Natural killer cell treated with Interleukin-12 subunit alpha and Interleukin-12 subunit beta and Interleukin-15 and Interleukin-18, amount 100 ng/mL, for 72 hours (primary cell): Measurements from ENCODE around the gene CDH13. TPM values are rescaled to one million over a fixed set of nuclear protein-coding genes. Genes with fewer than 3 reads are reported as not detected.

Experiments used
- ATAC-seq, 2 donors: fragments of 150-1000 bp; cut with Tn5 transposase in 1 of 2; sonication (Bioruptor Pico), chemical (Tn5 transposase) in 1 of 2; 2 replicates each; pipeline ENCODE4 v1.10.0; 2021
- DNase-seq: peaks from one replicate; pipeline ENCODE4 v3.0.0; 2022; ENCODE audit warnings: low spot score
- H3K27ac Mint-ChIP-seq, 2 donors: 1 replicate in 1 of 2; 2 replicates in 1 of 2; pipeline ENCODE4 v1.8.0; 2022; ENCODE audit warnings: mixed read lengths in 2 of 2, mild to moderate bottlenecking in 1 of 2, moderate library complexity in 1 of 2
- H3K27me3 Mint-ChIP-seq, 2 donors: 1 replicate in 1 of 2; 2 replicates in 1 of 2; pipeline ENCODE4 v1.8.0; 2022; ENCODE audit warnings: mixed read lengths in 2 of 2
- H3K36me3 Mint-ChIP-seq: one replicate; pipeline ENCODE4 v1.8.0; 2022; ENCODE audit warnings: mixed read lengths
- H3K4me1 Mint-ChIP-seq, 2 donors: 1 replicate in 1 of 2; 2 replicates in 1 of 2; pipeline ENCODE4 v1.8.0; 2022; ENCODE audit warnings: low read depth in 2 of 2, mixed read lengths in 2 of 2, mild to moderate bottlenecking in 1 of 2
- H3K4me3 Mint-ChIP-seq: one replicate; pipeline ENCODE4 v1.8.0; 2022; ENCODE audit warnings: mixed read lengths
- H3K9me3 Mint-ChIP-seq: 2 replicates; pipeline ENCODE4 v1.8.0; 2022; ENCODE audit warnings: mixed read lengths
- total RNA-seq, 2 donors: library from RNA; stranded (reverse); gene quantifications; one replicate each; pipeline ENCODE4 v1.2.3, GENCODE V29; 2022

The CDH13 gene
- total RNA-seq, 2 donors from 2014 or later: not detected

- Mint-ChIP-seq H3K36me3 (peaks cover 4% of the 10 kb centered on the region), H3K4me1 (no peaks in the 10 kb centered on the region), H3K27ac (no peak overlapping the region), H3K27me3 (peaks cover 24 to 54% of the 10 kb centered on the region in 2 donors), H3K4me3 (no peak overlapping the region), H3K9me3 (no peaks in the 10 kb centered on the region)
- no peak for DNase-seq
- ATAC-seq: no peak
Observed at GRCh38 chr16:83248735-83249463, 622.1 kb downstream of the CDH13 start.

DNA sequence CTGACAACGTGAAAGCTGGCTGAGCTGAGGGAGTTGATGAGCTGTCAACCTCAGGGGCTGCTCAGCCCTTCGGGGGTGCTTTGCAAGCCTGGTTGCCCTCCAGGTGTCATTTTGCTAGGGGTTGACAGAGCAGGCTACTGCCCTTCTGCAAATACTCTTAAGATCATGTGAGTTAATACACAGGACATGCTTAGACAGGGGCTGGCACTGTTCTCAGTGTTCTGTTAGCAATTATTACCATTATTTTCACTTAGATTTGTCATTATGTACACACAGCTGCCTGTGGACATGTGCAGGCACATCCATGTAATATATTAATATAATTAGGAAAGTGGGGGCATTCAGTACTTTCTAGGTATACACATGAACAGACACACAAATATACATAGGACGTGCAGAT lies 626.8 kb downstream of the CDH13 start:
- DNase-seq (no peak), ATAC-seq (no peak)
- Mint-ChIP-seq H3K4me3 (no peak overlapping the region), H3K27me3 (peaks cover 17 to 51% of the 10 kb centered on the region in 2 donors), H3K36me3 (no peaks in the 10 kb centered on the region), H3K27ac (no peak overlapping the region), H3K9me3 (no peaks in the 10 kb centered on the region), H3K4me1 (no peaks in the 10 kb centered on the region)

DNA sequence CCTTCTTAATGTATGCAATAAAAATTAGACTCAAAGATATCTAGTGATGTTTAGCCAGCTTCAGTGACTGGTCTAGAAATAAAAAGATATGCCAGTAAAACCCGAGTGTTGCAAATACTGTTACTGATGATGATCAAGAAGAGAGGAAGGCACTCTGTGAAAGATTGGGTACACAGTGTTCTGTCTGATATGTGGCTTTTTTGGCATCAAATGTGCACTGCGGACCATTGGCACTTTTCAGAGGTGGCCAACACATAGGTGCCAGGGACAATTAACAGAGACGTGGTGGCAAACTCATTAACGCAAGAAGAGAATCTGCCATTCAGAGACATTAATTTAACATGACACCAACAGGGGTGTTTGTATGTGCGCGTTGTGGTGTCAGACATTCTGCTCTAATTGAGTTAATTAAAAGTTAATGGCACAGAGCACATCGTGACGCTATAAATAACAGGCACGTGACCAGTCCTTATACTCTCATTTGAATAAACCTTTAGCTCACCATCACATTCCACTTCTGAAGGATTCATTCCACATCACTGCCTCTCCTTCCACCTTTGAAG lies 631.7 kb downstream of the CDH13 start:
- ATAC-seq (no peak), DNase-seq (no peak)
- Mint-ChIP-seq H3K4me1 (no peaks in the 10 kb centered on the region), H3K27me3 (peaks cover 11 to 45% of the 10 kb centered on the region in 2 donors), H3K27ac (no peak overlapping the region), H3K9me3 (no peaks in the 10 kb centered on the region), H3K36me3 (no peaks in the 10 kb centered on the region), H3K4me3 (no peak overlapping the region)

DNA sequence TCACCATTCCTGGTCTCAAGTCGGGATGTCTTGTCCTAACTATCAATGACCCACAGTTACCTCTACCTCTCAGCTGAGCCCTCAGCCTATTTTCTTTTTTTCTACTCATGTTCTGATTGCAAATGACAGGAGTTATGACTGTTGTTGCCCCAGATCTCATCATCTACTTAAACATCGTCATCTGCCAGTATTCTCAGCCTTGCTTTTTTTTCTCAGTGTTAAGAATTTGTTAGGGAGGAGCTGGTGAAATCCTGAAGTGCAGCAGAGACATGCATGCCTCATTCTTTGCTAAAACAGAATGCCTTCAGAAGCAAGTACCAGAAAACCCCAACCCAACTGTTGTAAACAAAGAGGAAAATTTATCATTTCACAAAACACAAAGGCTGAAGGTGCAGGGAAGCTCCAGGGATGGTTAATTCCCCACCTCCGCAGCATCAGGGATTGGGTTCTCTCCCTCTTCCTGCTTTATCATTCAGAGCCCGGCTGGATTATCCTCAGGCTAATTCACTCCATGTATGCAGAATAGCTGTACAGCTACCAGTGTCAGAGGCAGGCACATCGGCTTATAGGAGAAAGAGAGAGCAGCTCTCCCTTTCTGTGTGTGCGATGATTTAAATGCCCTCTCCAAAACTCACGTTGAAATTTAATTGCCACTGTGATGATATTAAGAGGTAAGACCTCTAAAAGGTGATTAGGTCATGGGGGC lies 640.2 kb downstream of the CDH13 start:
- H3K27me3 Mint-ChIP-seq: peaks cover 22 to 60% of the 10 kb centered on the region in 2 donors
- DNase-seq (no peak), ATAC-seq (no peak)
- H3K4me3 Mint-ChIP-seq: no peak overlapping the region
- H3K4me1 Mint-ChIP-seq: no peaks in the 10 kb centered on the region
- H3K27ac Mint-ChIP-seq: no peak overlapping the region
- H3K36me3 Mint-ChIP-seq: no peaks in the 10 kb centered on the region
- H3K9me3 Mint-ChIP-seq: no peaks in the 10 kb centered on the region

GRCh38 chr16:83268169-83268568 lies 641.4 kb downstream of the CDH13 start:
- DNase-seq: no peak
- H3K36me3 Mint-ChIP-seq: no peaks in the 10 kb centered on the region
- H3K9me3 Mint-ChIP-seq: no peaks in the 10 kb centered on the region
- ATAC-seq: no peak
- no peak overlapping the region for H3K27ac Mint-ChIP-seq
- H3K27me3 Mint-ChIP-seq: peaks cover 22 to 58% of the 10 kb centered on the region in 2 donors
- H3K4me1 Mint-ChIP-seq: no peaks in the 10 kb centered on the region
- no peak overlapping the region for H3K4me3 Mint-ChIP-seq

DNA sequence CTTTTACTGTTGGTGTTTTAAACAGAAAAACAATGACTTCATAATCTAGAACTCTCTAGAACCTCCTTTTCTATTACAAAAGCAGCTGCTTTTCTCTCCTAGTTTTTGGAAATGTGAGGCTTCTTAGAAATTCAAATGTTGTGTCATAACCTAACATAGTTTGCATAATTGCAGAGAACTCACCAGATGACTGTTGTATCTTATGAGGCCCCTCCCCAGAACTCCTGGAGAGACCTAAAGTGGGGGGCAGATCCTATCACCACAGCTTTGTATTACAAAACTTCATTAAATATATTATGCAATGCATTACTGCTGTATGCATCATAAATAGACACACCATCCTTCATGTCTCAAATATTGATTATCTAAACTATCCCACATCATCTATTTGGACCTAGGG lies 642.3 kb downstream of the CDH13 start:
- Mint-ChIP-seq H3K9me3 (no peaks in the 10 kb centered on the region), H3K4me1 (no peaks in the 10 kb centered on the region), H3K27ac (no peak overlapping the region), H3K4me3 (no peak overlapping the region), H3K27me3 (peaks cover 22 to 60% of the 10 kb centered on the region in 2 donors), H3K36me3 (no peaks in the 10 kb centered on the region)
- no peak for DNase-seq
- no peak for ATAC-seq

DNA sequence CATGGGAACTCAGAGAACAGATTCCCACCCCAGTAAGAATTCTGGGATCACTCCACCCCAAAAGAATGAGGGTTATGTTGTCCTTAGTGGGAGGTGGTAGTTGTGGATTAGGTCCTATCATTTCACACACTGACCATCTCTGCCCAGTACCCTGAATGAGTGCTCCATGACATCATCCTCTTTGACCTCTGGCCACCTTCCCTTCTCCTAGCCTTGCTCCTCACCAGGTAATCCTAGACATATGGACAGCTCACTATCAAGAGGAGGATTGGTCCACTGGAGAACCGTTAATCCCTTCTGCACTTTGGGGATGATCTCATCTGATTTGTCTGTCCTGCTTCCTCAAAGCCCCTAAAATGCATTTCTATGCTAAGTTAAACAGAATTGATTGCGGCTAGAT lies 642.8 kb downstream of the CDH13 start:
- H3K4me1 Mint-ChIP-seq: no peaks in the 10 kb centered on the region
- H3K36me3 Mint-ChIP-seq: no peaks in the 10 kb centered on the region
- ATAC-seq: no peak

DNA sequence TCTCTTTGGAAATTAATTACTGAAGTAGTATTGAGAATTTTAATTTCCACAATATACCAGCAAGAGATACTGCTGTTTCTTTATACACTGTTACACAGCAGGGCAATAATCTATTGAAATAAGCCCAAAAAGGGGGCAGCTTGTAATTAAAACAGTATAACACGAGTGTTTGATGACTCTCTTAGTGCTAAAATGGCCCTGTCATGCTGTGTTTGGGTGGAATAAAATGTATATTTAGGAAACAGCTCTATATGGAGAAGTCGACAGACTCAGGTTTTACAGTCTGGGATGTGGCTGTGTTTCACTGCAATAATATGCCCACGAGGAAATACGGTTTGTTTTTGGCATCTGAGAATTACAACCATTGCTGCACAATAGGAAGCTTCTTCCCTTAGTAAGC lies 643.3 kb downstream of the CDH13 start:
- ATAC-seq (no peak), DNase-seq (no peak)
- H3K27ac Mint-ChIP-seq: no peak overlapping the region
- no peaks in the 10 kb centered on the region for H3K9me3 Mint-ChIP-seq
- H3K36me3 Mint-ChIP-seq: no peaks in the 10 kb centered on the region
- H3K4me1 Mint-ChIP-seq: no peaks in the 10 kb centered on the region
- H3K4me3 Mint-ChIP-seq: no peak overlapping the region
- H3K27me3 Mint-ChIP-seq: peaks cover 23 to 65% of the 10 kb centered on the region in 2 donors

More for the DNA sequence above, 642.8 kb downstream of the CDH13 start:
- H3K27ac Mint-ChIP-seq: no peak overlapping the region
- no peak for DNase-seq
- H3K9me3 Mint-ChIP-seq: no peaks in the 10 kb centered on the region
- H3K4me3 Mint-ChIP-seq: no peak overlapping the region
- peaks cover 22 to 63% of the 10 kb centered on the region in 2 donors for H3K27me3 Mint-ChIP-seq

- Mint-ChIP-seq H3K9me3 (no peaks in the 10 kb centered on the region), H3K27me3 (peaks cover 20 to 65% of the 10 kb centered on the region in 2 donors), H3K36me3 (no peaks in the 10 kb centered on the region), H3K4me1 (no peaks in the 10 kb centered on the region), H3K4me3 (no peak overlapping the region), H3K27ac (no peak overlapping the region)
- ATAC-seq: no peak
- DNase-seq: no peak
Observed at GRCh38 chr16:83270640-83271039, 643.9 kb downstream of the CDH13 start.

GRCh38 chr16:83271123-83271522 lies 644.4 kb downstream of the CDH13 start:
- H3K4me1 Mint-ChIP-seq: no peaks in the 10 kb centered on the region
- H3K9me3 Mint-ChIP-seq: no peaks in the 10 kb centered on the region
- H3K27me3 Mint-ChIP-seq: peaks cover 20 to 61% of the 10 kb centered on the region in 2 donors
- no peak overlapping the region for H3K27ac Mint-ChIP-seq
- no peaks in the 10 kb centered on the region for H3K36me3 Mint-ChIP-seq
- DNase-seq: no peak
- no peak for ATAC-seq
- no peak overlapping the region for H3K4me3 Mint-ChIP-seq

DNA sequence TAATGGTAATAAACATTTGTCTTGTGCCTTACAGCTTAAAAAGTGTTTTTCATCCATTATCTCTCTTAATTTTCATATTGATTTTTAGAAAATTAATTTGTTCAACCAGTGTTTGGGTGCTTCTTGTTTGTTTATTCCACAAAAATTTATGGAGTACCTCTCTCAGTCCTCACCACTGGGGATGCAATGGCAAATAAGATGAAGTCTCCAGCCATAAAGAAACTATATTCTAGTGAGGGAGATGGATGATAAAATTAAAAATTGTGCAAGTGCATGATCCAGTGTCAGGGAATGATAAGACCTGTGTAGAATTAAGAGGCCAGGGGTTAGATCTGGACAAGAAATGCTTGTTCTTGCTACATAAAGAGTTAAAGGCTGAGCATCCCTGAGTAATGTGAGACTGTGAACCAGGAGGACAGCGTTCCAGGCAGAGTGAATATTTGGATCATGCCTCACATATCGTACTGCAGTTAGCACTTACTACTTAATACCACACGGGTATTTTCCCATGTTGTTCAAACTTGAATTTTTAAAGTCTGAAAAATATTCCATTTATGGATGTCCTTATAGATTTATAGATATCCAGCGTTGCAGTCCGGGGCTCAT lies 645.3 kb downstream of the CDH13 start:
- no peaks in the 10 kb centered on the region for H3K4me1 Mint-ChIP-seq
- no peak for ATAC-seq
- H3K27me3 Mint-ChIP-seq: peaks cover 17 to 54% of the 10 kb centered on the region in 2 donors
- no peaks in the 10 kb centered on the region for H3K36me3 Mint-ChIP-seq
- no peak overlapping the region for H3K27ac Mint-ChIP-seq
- no peak for DNase-seq
- no peak overlapping the region for H3K4me3 Mint-ChIP-seq
- no peaks in the 10 kb centered on the region for H3K9me3 Mint-ChIP-seq

DNA sequence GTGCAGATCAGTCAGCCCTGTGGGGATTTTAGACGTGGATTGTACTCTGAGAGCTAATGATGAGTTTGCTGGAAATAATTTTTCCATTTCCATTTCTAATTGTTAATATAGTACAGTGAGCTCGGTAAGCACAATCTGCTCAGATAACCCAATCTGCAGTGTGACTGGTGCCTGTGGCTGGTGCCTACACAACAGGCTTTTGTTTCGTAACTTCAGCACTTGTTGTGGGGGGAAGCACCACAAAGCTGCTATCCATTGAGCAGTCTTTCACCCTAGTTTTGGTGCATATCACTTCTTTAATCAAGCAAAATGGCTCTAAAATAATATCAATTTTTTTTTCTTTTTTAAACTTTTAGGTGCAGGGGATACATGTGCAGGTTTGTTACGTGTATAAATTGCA lies 646.1 kb downstream of the CDH13 start:
- Mint-ChIP-seq H3K9me3 (no peaks in the 10 kb centered on the region), H3K4me1 (no peaks in the 10 kb centered on the region), H3K4me3 (no peak overlapping the region), H3K27ac (no peak overlapping the region), H3K36me3 (no peaks in the 10 kb centered on the region), H3K27me3 (peaks cover 17 to 47% of the 10 kb centered on the region in 2 donors)
- ATAC-seq: no peak
- DNase-seq: no peak

GRCh38 chr16:83273504-83274173 lies 646.9 kb downstream of the CDH13 start:
- ATAC-seq (peak in 1 of 2 donors; percentile 50), DNase-seq (no peak)
- H3K27me3 Mint-ChIP-seq: peaks cover 17 to 44% of the 10 kb centered on the region in 2 donors
- H3K4me3 Mint-ChIP-seq: no peak overlapping the region
- H3K27ac Mint-ChIP-seq: no peak overlapping the region
- no peaks in the 10 kb centered on the region for H3K4me1 Mint-ChIP-seq
- no peaks in the 10 kb centered on the region for H3K9me3 Mint-ChIP-seq
- no peaks in the 10 kb centered on the region for H3K36me3 Mint-ChIP-seq
